HL-60/S4 treated with phorbol 12-myristate 13-acetate at 8.2 ng/mL for 4 days and 3 days (cell line): ENCODE data around the gene USP6.
"Not testable (repeated sequence)": the region's sequence is repeated elsewhere in the genome, so short reads cannot be mapped to it uniquely, and the experiment has no call there.

Experiments
- in situ Hi-C: fragments of 300-500 bp; cut with MboI; formaldehyde crosslinking; loops from 2 replicates; pipeline ENCODE4 v1.15.0; 2022; ENCODE audit warnings: low sequenced_read_pairs

The USP6 gene

DNA sequence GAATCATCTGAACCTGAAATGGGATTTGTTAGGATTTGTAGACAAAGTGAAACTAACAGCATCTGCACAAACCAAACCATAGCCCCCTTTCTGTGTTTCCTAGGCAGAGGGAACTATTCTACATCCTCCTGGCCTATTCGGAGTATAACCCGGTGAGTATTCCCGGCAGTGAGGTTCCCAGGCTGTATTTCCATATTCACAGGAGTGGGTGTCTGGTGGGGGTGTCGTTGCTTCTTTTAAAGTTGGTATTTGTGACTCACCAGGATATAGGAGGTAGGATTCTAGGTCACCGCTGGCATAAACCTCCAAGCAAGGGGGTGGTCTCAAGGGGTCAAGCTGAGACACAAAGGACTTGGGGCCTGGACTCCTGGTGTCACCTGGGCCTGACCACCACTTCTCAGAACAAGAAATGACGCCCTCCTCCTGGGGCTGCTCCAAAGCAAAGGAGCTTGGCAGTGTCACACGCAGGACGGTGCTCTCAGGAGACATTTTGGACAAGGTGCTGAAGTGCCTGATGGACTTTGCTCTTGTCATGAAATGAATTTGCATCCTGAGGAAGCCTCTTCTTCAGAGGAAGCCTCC lies 19.4 kb downstream of the USP6 start:
- in situ Hi-C loops = not testable (repeated sequence)

- in situ Hi-C loops = no loop called here
These were observed 20.1 kb downstream of the USP6 start for GRCh38 chr17:5135726-5136579.

DNA sequence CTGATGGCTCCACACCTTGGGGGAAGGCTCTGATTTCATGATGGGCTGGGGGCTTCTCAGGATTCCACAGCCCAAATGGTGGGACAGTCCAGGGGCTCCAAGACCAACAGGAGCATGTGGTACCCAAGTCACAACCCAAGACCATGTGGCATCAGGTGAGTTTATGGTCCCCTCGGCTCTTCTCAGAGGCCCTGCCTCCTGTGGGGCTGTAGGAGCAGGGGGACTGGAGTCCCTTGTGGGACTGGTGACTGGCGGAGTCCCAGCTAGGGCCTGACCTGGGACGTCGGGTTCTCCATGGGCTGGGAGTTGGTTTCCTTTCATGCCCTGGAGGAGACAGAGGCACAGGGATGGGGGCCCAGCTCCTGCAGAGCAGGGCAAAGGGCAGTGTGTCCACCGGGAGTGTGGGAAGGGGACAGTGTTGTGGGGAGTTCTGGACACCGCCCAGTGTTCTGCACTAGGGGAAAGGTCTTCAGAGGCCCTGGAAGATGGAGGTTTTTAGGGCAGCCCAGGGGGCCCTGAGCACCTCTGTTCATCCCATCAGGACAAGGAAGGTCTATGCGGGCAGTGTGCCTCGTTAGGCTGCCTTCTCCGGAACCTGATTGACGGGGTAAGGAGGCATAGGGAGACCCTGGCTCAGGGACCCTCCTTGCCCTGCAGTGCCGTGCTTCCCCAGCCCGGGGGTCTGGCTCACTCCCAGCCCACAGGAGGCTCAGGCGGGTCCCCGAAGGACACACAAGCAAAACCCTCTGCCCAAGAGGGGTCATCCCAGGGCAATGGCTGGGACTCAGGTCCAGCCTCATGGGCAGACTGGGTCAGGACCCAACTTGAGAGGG lies 21.0 kb downstream of the USP6 start:
- in situ Hi-C loops = not testable (repeated sequence)

GRCh38 chr17:5137511-5138197 lies 21.8 kb downstream of the USP6 start:
- in situ Hi-C loops = not testable (repeated sequence)

GRCh38 chr17:5138198-5138544 lies 22.3 kb downstream of the USP6 start:
- in situ Hi-C loops = not testable (repeated sequence)

GRCh38 chr17:5138616-5139457 lies 23.0 kb downstream of the USP6 start:
- in situ Hi-C loops = no loop called here

GRCh38 chr17:5139458-5139732 lies 23.6 kb downstream of the USP6 start:
- in situ Hi-C loops = no loop called here

DNA sequence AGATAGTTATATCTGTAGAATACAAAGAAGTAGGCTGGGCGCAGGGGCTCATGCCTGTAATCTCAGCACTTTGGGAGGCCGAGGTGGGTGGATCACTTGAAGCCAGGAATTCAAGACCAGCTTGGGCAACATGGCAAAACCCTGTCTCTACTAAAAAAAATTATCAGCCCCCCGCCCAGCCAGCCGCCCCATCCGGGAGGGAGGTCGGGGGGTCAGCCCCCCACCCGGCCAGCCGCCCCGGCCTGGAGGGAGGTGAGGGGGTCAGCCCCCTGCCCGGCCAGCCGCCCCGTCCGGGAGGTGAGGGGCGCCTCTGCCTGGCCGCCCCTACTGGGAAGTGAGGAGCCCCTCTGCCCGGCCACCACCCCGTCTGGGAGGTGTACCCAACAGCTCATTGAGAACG lies 27.0 kb downstream of the USP6 start:
- in situ Hi-C loops = not testable (repeated sequence)

DNA sequence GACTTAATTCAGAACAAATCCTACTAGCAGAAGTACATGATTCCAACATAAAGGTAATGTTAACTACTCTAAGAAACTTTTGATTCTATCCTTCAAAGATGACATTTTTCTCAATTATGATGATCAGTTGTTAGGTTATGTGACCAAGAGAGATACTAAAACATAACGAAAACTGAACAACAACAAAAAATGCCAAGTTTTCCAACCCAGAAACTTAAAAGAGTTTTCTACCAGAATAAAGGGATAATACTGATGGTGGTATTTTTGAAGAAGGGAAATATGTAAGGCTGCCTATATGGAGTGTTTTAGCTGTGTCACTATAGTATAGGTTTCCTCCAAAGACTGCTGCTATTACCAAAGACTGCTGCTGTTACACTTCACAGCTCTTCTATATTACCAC lies 30.3 kb downstream of the USP6 start:
- in situ Hi-C loops = not testable (repeated sequence)

DNA sequence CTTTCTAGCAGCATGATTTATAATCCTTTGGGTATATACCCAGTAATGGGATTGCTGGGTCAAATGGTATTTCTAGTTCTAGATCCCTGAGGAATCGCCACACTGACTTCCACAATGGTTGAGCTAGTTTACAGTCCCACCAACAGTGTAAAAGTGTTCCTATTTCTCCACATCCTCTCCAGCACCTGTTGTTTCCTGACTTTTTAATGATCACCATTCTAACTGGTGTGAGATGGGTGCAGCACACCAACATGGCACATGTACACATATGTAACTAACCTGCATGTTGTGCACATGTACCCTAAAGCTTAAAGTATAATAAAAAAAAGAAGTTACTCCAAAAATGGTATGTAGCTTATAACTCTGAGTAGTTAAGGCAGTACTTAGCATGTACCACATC lies 44.9 kb downstream of the USP6 start:
- in situ Hi-C loops = not testable (repeated sequence)

DNA sequence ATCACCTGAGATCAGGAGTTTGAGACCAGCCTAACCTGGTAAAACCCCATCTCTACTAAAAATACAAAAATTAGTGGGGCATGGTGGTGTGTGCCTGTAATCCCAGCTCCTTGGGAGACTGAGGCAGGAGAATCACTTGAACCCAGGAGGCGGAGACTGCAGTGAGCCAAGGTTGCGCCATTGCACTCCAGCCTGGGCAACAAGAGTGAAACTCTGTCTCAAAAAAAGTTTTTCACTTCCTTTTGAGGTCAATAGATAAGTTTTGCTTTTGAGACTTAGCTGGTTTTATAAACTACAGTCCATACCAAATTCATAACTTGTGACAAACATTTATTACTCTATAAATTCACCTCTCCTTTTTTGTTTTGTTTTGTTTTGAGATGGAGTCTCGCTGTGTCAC lies 46.0 kb downstream of the USP6 start:
- in situ Hi-C loops = not testable (repeated sequence)

GRCh38 chr17:5164436-5164835 lies 48.6 kb downstream of the USP6 start:
- in situ Hi-C loops = no loop called here

DNA sequence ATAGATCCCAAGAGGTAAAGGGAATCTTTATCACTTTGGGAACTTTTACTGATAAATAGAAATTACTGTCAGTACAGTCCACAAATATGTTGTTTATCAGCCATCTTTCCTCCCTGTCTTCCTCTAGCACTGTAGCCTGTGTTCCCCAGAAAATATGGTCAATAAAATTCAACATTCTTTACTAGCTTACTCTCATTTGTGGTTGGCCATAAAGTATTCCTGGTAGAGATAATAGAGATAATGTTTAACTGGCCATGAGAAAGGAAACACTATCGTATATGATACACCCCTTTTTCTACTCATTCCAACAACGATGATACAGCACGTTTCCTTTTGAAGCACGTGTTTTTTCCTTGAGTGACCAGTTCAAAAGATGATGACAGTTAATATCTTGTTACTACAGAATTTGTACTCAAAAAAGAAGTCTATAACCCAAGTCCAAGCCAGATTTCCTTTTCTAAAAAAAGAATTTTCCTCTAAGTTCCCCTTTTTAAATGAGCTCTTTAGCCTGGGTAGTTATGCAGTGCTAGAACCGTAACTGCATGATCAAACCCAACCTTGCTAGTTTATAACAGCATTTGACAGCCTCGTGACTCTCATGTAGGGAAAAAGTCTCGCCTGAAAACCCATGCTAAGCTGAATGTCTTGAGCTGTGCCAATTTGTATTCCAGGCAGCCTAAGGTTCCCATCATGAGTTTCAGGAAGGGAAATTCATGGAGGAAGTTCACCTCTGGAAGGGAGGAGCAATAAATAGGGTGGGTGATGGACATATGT lies 50.1 kb downstream of the USP6 start:
- in situ Hi-C loops = not testable (repeated sequence)

GRCh38 chr17:5175027-5175426 lies 59.2 kb downstream of the USP6 start:
- in situ Hi-C loops = not testable (repeated sequence)

- in situ Hi-C loops = no loop called here
These were observed 63.2 kb downstream of the USP6 start for GRCh38 chr17:5179003-5179402.

DNA sequence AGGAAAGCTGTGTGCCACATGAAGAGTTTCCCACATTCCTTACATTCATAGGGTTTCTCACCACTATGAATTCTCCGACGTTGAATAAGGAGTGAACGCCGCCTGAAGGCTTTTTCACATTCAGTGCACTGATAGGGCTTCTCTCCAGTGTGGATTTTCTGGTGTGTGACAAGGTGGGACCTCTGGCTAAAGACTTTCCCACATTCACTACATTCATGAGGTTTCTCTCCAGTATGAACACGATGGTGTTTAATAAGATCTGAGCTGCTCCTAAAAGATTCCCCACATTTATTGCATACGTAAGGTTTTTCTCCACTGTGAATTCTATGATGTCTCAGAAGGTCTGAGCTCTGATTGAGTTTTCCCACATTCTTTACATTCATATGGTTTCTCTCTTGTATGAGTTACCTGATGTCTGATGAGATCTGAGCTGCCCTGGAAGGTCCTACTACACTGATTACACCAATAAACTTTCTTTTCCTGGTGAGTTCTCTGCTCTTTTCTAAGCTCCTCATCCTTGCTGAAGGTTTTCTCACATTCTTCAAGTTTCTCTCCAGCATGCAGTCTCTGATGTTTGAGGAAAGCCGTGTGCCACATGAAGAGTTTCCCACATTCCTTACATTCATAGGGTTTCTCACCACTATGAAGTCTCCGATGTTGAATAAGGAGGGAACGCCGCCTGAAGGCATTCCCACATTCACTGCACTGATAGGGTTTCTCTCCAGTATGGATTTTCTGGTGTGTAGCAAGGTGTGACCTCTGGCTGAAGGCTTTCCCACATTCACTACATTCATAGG lies 65.9 kb downstream of the USP6 start:
- in situ Hi-C loops = no loop called here

GRCh38 chr17:5182597-5183409 lies 67.0 kb downstream of the USP6 start:
- in situ Hi-C loops = no loop called here

DNA sequence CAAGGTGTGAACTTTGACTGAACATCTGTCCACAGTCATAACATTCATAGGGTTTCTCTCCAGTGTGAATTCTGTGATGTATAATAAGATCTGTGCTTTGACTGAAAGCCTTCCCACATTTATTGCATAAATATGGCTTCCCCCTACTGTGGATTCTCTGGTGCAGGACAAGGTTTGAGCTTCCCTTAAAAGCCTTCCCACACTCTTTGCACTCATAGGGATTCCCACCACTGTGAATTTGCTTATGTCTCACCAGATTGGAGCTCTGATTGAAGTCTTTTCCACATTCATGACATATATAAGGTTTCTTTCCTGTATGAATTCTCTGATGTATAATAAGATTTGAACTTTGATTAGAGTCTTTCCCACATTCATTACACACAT lies 67.6 kb downstream of the USP6 start:
- in situ Hi-C loops = no loop called here
